GM19455 (cell line): ENCODE measurements around the gene DBN1.

Source experiments
- ATAC-seq: cut with Tn5 transposase; IDR thresholded peaks from one replicate; pipeline ENCODE4 v1.9.1; 2021; ENCODE audit not compliant: unreplicated experiment

DBN1 gene

GRCh38 chr5:177410575-177410974 lies 62.9 kb downstream of the DBN1 start:
- ATAC-seq = no peak

- ATAC-seq = no peak
Measured at GRCh38 chr5:177409043-177409801, 64.2 kb downstream of the DBN1 start, which contains the start of gene F12. TSS of gene F12 (minus strand) at chr5:177409564. CDS start at chr5:177409527, 37 bp downstream.
